Stimulated activated CD8-positive, alpha-beta memory T cell treated with anti-CD3 and anti-CD28 coated beads, Interleukin-15, amount 100 ng/mL, for 1 hour (primary cell): ENCODE results near the gene SSTR4.

ENCODE experiments used
- DNase-seq: peaks from one replicate; pipeline ENCODE4 v3.0.0-alpha.2; 2020; ENCODE audit warnings: low read depth

SSTR4 gene

DNA sequence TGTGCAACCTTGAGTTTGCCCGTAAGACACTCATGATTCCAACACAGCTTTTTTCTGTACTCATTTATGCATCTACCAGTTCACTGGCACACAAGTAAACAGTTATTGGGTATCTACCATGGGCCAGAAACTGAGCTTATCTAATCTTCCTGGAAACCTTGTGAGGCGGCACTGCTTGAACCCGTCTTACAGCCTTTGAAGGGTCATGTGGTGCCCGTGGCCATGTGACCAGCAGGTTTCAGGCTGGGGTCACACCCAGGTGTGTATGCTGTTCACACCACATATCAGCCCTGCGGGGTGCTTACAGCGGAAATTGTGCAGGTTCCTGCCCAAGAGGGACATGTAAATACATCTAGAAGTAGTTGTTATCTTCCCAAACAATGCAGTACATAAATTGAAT lies 8.3 kb downstream of the SSTR4 start:
- DNase-seq = no peak

DNA sequence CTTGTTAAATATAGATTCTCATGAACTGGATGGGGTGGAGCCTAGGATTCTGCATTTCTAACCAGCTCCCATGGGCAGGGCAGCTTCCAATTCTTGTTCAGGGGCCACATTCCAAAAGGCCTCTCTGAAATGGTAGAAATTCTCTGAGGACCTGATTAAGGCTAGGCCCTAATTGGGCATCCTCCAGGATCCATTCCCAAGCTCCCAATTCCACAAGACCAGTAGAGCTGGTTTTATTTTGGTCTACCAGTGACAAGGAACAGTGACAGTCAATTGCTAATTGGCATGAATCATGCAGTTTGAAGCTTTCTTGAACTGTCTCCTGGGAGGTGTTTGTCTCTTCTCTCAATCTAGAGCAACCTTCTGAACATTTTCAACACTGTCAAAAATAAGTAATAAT lies 11.3 kb downstream of the SSTR4 start:
- DNase-seq = no peak

DNA sequence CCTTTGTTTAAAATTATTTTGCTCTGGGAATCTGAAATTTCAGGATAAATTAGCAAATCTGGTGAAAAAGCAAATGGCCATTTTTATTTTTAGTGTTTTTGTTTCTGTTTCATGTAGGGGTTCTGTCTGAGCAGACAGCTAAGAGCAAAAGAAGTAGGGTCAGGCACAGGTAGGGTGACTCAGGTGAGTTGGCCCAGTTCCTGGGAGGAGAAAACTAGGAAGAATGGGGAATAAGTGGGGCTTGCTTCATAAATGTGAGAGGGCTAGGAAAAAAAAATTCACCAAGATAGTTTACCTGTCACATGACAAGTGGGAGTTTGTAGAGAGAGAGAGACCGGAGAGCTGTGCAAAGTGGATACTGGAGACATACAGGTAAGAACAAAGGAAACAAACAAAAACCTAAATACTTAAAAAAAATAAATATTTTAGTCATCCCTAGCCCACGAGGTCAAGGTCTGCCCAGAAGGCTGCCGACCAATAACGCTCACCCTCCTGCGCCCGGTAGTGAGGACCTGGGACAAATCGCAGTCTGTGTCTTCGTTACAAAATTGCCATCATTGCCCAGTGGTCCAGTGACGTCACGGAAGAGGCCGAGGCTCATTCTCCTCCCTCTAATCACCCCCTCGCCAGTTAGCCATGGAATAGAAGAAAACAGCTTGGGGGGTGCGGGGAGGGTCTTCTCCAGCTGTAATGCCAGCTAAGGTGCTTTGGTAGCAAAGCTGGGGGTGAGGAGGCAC lies 12.1 kb downstream of the SSTR4 start:
- no peak for DNase-seq

DNA sequence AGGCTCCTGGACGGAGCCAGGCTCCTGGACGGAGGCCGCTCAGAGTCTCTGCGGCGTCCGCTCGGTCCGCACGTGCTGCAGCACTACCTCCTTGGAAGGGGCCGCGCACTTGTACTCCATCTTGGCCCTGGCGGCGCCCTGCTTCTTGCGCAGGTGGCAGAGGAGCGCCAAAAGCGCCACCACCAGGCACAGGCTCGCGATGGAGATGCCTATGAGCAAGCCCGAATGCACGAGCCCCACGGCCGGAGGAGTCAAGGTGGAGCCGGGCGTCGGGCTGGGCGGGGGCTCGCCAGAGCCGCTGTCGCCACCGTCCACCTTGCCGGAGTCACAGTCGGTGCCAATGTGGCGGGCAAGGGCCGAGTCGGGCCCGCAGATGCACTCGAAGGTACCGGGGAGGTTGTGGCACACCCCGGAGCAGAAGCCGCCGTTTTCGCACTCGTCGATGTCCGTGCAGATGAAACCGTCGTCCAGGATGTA lies 12.7 kb downstream of the SSTR4 start:
- DNase-seq = no peak

DNA sequence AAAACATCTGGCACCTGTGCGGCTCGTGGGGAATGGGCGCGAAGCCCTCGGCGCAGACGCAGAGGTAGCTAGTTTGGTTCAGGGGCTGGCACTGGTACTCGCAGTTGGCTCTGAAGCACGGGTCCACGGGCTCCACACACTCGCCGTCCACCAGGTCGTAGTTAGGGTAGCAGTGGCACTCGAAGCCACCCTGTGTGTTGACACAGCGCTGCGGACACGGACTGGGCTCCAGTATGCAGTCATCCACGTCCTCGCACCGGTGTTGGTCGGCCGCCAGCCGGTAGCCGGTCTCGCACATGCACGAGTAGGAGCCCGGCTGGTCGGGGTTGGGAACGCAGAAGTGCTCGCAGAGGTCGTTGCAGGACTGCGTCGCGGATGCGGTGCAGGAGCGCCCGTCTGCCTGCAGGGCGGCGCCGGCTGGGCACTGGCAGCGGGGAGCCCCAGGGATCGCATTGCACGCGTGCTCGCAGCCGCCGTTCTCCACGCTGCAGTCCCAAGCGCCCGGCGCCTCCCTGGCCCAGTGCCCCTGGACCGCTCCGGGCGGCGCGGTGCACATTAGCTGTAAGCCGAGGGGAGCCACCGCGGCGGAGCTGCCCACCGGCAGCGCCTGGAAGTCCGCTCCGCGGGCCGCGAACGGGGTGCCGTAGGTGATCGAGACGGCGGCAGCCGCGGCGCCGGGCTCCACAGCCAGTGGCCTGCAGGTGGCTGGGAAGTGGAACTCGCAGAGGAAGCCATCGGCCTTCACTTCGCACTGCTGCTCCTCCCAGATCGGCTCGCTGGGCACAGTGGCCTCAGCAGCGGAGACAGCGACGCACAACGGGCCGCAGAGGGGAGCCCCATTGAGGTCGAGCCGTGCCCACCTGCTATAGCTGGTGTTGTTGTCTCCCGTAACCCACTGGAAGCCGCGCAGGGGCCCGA lies 13.4 kb downstream of the SSTR4 start:
- DNase-seq = no peak

DNA sequence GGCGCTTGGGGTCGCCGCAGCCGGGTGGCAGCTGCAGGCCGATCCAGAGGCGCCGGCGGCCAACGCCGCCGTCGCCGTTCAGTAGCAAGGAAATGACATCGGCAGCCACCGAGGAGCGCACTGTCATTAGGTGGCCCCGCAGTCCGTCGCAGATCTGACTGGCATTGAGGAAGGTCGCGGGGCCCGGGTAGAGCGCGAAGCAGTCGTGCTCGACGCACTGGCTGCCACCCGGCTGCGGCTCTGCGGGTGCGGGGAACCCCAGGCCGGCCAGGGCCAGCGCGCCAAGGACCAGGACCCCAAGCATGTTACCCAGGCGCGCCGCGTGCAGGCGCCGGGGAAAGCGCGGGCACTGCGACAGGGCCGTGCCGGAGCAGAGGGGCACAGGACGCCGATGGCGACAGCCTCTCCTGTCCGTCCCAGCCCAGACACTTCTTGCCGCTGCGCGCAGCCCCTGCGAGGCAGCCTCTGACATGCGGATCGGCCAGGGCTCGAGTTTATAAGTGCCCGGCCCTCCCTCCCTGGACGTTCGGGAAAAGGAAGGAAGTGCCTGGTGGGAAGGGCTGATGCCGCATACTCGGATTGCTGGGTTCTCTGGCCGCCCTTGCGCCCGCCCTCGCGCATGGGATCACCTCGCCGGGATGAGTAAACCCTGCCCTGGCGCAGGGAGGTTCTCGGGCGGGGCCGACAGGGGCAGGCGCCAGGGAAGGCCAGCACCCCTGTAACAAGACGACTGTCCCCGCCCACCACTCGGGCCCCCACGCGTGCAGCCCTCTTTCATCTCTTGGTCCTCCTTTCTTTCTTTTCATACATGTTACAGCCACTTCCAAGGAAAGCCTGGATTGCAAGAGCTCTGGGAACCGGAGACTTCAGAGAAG lies 14.3 kb downstream of the SSTR4 start, which contains the start of gene THBD:
Gene THBD (minus strand): TSS at position 472 of the 875 bp plus-strand sequence. CDS start 168 bp downstream, at position 304.
- DNase-seq = no peak

DNA sequence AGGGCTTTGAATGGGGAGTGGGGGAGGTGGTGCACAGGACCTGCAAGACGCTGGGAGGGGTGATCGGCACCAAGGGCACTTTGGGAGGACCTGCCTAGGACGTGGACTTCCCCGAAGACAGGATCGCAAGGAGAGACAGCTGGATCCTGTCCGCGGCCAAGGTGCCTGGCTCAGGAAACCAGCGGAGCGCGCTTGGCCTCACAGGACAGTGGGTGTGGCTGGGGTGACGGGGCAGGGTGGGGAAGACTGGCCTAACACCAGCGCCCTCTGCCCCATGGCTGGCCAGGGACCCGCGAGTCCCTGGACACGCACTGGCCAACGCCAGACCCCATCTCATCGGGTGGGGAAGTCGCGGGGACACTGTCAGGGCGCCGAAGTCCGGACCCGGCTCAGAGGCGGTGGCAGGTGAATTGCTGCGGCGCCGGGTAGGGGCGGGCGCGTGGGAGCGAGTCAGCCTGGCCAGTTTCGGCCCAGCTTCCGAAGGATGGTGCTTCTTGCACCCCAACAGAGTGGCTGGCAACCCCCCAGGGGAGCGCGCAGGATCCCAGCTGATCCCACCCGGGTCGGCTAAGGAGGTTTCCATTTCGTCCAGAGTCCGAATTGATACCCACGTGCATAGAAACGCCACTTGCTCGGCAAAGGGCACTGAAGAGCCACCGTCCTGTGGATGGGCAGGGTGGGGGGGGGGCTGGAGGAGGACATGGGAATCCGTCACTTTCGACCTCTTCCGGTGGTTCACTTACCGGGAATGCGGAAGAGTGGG lies 15.1 kb downstream of the SSTR4 start:
- DNase-seq = no peak

DNA sequence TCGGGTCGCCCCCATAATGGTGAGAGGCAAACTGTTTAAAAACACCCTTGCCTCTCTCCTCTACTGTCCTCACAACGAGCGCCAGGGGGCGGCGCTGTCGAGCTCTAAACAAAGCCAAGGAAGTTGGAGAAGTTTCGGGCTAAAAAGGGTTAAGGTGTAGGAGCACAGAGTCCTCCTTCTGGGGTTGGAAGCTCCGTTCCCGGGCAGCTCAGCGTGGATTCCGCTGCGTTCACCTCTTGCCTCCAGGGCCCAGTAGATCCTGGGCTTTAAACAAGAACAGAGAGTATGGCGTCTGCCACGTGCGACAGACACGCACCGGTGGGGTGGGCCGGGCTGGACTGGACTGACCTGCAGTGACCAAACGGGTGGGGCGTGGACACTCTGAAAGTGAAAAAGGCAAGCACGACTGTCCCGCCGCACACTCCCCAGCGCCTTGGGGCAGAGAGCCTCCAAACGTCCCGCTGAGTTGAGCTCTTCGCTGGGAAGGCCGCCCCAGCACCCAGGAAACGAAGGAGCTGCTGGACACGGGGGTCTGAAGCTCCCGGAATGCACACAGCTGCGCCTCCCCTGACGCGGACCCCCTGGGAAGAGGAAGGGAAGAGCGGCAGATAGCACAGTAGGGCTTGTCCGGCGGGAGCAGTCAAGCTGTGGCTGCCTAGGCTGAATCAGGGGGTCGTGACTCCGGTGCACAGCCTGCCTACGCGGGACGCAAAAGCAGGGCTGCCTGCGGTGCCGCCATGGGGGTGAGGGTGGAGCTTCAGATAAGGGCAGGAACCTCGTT lies 15.9 kb downstream of the SSTR4 start:
- DNase-seq = no peak

DNA sequence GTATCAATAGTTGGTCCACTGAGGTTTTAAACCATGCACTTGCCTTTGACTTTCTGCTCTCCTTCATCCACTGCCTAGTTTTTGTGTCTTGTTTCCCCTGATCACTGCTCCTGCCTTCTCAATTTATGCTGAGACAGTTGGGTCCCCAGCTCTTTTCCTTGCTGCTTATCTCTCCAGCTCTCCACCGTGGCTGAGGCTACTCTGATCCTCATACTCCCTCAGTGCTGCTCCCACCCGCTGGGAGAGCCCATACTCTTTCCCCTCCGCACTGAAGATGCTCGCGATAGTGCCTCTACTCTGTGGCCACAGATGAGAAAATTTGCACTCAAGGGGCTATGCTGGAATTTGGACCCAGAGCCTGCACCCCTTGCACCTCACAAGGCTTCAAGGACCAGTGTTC lies 17.8 kb downstream of the SSTR4 start:
- no peak for DNase-seq

DNA sequence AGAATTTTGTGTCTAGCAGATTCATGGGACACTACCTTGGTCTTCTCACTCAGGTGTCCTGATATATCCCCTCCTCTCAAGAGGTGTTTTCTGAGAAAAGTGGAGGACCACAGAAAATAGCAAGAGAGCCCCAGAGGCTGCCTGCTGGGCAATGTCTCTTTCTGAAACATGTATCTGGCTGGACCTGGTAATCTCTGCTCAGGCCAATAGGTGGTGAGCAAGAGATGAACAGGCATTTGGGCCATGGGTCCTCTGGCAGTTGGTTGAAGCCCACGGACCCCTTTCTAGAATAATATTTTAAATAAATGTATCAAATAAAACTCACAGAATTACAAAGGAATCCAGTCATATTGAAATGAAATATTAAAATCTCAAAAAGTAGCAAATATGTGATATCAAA lies 23.1 kb downstream of the SSTR4 start:
- DNase-seq = no peak

DNA sequence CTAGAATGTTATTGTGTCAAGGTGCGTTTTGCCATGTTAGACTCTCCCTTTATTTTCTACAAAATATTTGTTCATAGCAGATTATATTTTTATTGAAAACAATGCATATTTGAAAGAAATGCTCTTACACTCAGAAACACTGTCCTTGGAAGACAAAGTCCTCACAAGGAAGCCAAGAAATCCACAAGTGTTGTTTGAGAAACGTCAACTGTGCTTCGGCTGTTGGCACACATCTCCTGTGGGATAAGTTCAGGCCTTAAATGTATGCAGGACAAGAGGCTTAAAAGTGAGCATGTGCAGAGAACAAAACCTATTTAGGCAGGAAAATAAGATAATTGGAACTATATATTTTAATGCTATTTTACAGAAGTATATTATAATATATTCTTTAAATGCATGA lies 23.9 kb downstream of the SSTR4 start:
- DNase-seq = no peak

DNA sequence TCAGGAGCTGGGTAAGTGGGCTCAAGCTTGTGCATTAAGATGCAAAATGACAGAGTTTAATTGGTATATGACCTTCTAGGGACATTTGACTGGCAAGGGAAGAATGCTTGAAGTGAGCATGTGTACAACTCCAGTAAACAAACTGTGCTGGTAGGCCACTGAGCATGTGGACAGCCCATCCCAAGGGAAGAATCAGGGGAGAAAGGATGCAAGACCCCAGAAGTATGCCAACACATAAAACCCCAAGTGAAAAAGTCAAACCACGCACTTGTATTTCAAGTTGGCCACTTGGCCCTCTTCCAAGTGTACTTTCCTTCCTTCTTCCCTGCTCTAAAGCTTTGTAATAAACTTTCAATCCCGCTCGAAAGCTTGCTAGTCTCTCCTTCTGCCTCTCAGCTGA lies 24.7 kb downstream of the SSTR4 start:
- no peak for DNase-seq

DNA sequence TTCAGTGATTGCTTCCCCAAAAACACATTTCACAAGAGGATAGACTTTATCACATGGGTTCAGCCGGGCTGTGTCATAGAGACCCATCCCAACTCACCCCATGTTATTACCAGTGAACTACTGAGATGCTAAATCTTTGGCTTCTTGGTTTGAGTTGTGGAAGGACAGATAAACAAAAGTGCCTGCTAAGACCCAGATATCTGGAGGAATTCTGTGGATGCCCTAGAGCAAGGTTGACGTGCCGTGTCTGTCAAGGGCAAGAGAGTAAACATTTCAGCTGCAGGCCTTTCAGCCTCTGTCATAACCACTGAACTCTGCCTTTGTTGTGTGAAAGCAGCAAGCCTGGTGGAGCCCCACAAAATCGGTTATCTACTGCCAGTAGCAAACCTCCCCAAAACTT lies 25.5 kb downstream of the SSTR4 start:
- DNase-seq = no peak

DNA sequence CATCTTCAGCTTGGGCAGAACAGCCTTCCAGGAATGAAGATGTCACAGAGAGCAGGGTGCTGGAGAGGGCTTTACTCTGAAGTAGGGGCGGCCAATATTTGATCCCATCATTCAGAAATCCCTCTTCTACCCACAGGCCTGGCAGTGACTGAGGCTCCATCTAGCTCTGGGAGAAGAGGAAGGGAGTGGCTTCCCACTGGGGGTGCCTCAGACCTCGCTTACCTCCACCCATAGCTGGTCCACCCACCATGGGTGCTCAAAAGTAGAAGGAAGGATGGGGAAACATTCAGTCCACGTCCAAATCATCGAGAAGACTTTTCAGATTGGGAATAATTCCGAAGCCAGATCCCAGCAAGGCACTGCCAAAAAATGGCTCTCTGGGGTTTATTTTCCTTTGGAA lies 26.1 kb downstream of the SSTR4 start:
- no peak for DNase-seq

DNA sequence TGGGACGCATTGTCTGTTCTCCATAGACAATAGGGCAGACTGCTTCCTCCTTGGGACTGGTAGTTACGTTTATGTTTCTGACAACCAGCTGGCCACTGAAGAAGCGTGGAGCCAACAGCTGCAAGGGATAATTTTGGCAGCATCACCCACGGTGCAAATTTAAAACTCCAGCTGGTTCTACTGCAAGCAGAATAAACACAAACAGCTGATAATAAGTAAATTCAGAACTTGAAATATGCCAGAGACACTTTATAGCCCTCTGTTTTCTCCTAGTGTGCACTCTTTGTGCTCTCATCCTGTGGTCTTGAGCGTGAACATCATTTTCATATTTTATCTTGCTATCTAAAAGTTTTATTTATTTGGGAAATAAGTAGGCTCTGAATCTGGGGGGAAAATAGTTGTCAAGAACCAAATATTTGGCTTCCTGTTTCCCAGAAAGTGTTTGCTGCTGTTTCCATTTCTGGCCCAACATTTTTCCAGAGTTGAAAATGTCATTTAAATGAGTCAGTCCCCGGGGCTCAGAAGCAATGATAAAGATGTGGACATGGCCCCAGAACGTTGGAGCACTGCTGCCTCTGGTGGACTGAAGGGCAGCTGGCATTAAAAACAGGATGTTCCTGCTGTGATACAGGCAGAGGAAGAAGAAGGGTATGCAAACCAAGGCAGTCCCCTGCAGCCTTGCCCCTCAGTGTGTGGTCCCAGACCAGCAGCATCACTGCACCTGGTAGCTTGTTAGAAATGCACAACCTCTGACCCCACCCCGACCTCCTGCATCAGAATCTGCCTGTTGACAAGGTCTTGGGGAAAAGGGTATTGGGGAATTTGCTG lies 26.8 kb downstream of the SSTR4 start:
- no peak for DNase-seq

DNA sequence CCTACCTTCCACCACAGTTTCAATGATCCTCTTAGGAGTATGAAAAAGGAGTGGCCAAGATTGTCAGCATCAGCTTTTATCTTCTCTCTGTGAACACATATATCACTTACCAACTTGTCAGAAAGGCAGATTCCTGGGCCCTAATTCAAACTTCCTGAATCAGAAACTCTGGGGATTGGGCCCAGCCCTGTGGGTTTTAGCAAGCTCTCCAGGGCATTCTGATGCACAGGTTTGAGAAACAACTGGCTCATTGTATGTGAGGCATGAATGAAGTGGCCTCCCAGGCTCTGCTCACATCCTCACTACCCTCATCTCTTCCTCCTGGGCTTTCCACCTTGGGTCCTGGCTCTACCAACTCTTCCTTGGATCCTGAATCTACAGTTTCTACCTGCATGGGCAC lies 27.5 kb downstream of the SSTR4 start:
- no peak for DNase-seq

DNA sequence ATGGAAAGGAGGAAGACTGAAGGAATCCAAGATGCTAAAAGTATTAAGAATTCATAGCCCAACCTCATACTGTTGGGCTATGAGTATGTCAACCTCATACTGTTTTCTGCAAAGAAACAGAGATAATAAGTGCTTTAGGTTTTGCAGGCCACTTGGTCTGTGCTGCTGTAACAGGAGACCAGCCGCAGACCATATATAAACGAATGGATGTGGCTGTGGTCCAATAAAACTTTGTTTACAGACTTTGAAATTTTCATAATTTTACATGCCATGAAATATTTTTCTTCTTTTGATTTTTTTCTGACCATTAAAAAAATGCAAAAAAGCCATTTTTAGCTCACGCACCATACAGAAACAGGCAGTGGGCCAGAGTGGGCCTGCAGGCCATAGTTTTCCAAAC lies 28.1 kb downstream of the SSTR4 start:
- DNase-seq = no peak

DNA sequence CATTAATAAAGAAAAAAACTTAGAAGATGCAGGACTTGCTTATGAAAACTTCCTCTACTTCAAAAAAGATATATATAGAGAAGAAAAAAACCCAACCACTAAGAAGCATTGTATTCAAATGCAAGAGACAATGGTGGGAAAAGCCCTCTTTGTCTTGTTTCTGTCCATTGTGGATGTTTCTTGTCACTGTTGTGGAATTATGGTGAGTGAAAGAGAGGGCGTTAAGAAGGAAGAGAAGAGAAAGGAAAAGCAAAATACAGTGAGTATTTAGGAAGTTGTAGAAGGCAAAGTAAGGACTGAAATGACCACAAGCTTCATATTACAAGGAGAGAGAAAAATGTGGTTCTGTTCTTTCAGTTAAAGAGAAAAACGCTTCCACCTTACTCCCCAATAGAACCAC lies 28.5 kb downstream of the SSTR4 start:
- DNase-seq = no peak

DNA sequence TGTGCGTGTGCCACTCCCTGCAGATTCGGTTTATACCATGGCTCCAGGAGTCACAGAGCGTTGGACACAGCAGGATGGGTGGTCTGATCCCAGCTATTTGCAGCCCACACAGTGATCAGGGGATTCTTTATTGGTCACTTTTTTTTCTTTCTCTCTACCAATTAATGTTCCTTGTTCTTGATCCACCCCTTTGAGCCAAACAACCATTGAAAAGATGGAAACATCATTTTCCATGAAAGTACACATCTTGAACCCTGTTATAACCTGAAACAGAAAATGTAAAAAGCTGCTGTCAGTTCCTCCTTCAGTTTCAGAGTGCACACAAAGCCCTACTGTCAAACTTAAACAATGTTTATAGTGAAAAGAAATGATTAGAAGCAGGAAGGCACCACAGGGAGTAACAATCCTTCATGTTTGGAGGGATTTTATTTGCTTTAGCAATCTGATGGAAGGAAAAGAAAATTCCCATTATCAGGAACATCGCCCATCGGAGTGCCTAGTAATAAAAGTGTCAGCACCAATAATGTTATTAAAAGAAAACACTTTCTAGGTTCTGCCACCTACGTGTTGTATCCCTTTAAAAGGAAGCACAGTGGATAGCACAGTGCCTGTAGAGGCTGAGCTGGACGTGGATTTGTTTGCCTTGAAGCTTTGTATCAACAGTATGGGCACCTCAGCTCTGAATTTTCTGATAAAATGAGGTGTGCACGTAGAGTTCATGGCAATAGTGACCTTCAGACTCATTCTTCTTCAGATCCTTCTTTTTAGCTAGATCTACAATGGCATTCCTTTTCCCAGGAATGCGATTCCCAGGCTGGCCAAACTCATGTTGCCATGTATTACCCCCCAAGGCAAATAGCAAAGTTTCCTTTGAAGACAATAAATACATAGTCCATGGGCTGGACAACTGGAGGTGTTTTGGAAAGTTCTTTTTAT lies 30.4 kb downstream of the SSTR4 start:
- no peak for DNase-seq
